ENCODE data around the gene ALOX5AP. TPM values are rescaled to one million over a fixed set of nuclear protein-coding genes. Genes with fewer than 3 reads are reported as not detected.

ALOX5AP gene
- total RNA-seq, 1 experiment from 2014 or later, result not detected

- TF ChIP-seq, protein P1, sequence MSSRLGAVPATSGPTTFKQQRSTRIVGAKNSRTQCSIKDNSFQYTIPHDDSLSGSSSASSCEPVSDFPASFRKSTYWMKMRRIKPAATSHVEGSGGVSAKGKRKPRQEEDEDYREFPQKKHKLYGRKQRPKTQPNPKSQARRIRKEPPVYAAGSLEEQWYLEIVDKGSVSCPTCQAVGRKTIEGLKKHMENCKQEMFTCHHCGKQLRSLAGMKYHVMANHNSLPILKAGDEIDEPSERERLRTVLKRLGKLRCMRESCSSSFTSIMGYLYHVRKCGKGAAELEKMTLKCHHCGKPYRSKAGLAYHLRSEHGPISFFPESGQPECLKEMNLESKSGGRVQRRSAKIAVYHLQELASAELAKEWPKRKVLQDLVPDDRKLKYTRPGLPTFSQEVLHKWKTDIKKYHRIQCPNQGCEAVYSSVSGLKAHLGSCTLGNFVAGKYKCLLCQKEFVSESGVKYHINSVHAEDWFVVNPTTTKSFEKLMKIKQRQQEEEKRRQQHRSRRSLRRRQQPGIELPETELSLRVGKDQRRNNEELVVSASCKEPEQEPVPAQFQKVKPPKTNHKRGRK (CRISPR knock-in tag; IDR thresholded peaks at IDR 0.05; ENCODE audit: borderline replicate concordance), result no peak
- no peak for TF ChIP-seq PRDM15 (CRISPR knock-in tag; IDR thresholded peaks at IDR 0.05)
- TF ChIP-seq EMX1 (CRISPR knock-in tag; IDR thresholded peaks at IDR 0.05), result no peak
Measured at GRCh38 chr13:30785191-30785850, 50.0 kb downstream of the ALOX5AP start (continued).

- ChIA-PET CTCF (no interaction called here), POLR2A (no interaction called here)
- no peak for TF ChIP-seq NFATC4 (CRISPR knock-in tag; IDR thresholded peaks at IDR 0.05)
- TF ChIP-seq USF2 (CRISPR knock-in tag; IDR thresholded peaks at IDR 0.05), result no peak
- no peak for TF ChIP-seq ZMAT4 (CRISPR knock-in tag; IDR thresholded peaks at IDR 0.05)
- TF ChIP-seq, protein P2, sequence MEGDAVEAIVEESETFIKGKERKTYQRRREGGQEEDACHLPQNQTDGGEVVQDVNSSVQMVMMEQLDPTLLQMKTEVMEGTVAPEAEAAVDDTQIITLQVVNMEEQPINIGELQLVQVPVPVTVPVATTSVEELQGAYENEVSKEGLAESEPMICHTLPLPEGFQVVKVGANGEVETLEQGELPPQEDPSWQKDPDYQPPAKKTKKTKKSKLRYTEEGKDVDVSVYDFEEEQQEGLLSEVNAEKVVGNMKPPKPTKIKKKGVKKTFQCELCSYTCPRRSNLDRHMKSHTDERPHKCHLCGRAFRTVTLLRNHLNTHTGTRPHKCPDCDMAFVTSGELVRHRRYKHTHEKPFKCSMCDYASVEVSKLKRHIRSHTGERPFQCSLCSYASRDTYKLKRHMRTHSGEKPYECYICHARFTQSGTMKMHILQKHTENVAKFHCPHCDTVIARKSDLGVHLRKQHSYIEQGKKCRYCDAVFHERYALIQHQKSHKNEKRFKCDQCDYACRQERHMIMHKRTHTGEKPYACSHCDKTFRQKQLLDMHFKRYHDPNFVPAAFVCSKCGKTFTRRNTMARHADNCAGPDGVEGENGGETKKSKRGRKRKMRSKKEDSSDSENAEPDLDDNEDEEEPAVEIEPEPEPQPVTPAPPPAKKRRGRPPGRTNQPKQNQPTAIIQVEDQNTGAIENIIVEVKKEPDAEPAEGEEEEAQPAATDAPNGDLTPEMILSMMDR (IDR thresholded peaks at IDR 0.05), result no peak
- TF ChIP-seq IRF2 (CRISPR knock-in tag; IDR thresholded peaks at IDR 0.05; ENCODE audit: borderline replicate concordance, low read depth), result no peak
- TF ChIP-seq, protein P1 (CRISPR knock-in tag; IDR thresholded peaks at IDR 0.05; ENCODE audit: borderline replicate concordance), result no peak
- no peak for TF ChIP-seq EMX1 (CRISPR knock-in tag; IDR thresholded peaks at IDR 0.05)
- TF ChIP-seq TEAD4 (CRISPR knock-in tag; IDR thresholded peaks at IDR 0.05), result no peak
- TF ChIP-seq ZNF219 (CRISPR knock-in tag; IDR thresholded peaks at IDR 0.05; ENCODE audit: borderline replicate concordance), result no peak
- no peak for TF ChIP-seq ZBTB21 (CRISPR knock-in tag; IDR thresholded peaks at IDR 0.05; ENCODE audit: borderline replicate concordance)
- TF ChIP-seq E2F1 (CRISPR knock-in tag; IDR thresholded peaks at IDR 0.05), result no peak
- no peak for TF ChIP-seq SMAD4 (CRISPR knock-in tag; IDR thresholded peaks at IDR 0.05)
- no peak for ATAC-seq
- Mint-ChIP-seq H3K36me3 (no peaks in the 10 kb centered on the region), H3K4me3 (no peak overlapping the region), H3K9me3 (peaks cover 4% of the 10 kb centered on the region; the same call in 1 of the 2 replicates), H3K4me1 (no peaks in the 10 kb centered on the region), H3K27me3 (ENCODE audit: low read depth) (no peaks in the 10 kb centered on the region), H3K27ac (no peak overlapping the region)
- DNase-seq (ENCODE audit: low spot score), result no peak
Measured at GRCh38 chr13:30786648-30787047, 51.3 kb downstream of the ALOX5AP start.
